SH-SY5Y (cell line): Measurements from ENCODE around the gene GABRR2.

Experiments
- GATA2 ChIP-seq: IDR thresholded peaks from 2 replicates; pipeline ENCODE4 v1.6.1; 2011; ENCODE audit warnings: mild to moderate bottlenecking, low read depth, low read length
- GATA3 ChIP-seq: IDR thresholded peaks from 2 replicates; pipeline ENCODE4 v1.6.1; 2011; ENCODE audit warnings: low read depth, mild to moderate bottlenecking, low read length, moderate library complexity

DNA sequence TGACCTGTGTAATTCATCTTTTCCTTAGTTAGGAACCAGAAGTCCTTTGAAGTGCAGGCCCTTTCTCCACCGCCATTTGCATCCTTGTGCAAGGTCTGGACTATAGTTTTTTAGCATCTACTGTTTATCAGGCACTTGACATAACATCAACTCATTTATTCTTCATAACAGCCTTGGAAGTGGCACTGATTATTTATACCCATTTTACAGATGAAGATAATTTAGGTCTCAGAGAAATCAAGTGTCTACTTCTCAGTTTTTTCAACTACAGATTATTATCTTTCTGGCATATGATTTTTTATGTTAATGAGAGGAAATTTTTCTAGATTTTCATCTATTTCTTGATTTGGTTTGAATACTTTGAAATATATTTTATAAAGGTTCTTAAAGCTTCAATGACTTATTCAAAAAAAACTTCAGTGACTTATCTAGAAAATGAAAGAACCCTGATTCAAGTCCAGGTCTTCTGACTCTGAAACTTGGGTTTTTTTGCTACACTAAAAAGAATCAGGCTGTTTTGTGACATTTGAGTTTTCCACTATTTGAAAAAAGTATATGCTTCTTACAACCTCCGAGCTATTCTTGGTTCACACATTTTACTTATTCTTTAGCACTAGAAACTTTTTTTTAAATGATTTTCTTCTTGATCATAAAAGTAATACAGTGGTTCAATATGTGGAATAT, 40.6 kb upstream of the GABRR2 start:
- TF ChIP-seq GATA2 (no peak), GATA3 (no peak)
